Pancreas (tissue), 10 donors: ENCODE data around the gene ALDH9A1. TPM values are rescaled to one million over a fixed set of nuclear protein-coding genes. Genes with fewer than 3 reads are reported as not detected.

ENCODE experiments used
- ATAC-seq, 4 donors: fragments of 200-7000 bp; cut with Tn5 transposase; one replicate each; pipeline versions ENCODE4 v1.8.0 to v1.9.1; 2020; ENCODE audit warnings: mild to moderate bottlenecking in 4 of 4, moderate library complexity in 4 of 4
- DNase-seq, 6 donors: peaks; one replicate each; pipeline ENCODE4 v3.0.0-alpha.2; 2020
- FAIRE-seq: peaks from 2 replicates; lab custom pipeline; 2012; peaks lifted over from hg19 to GRCh38; lab: Jason Lieb, UNC
- H3K27ac ChIP-seq, 4 donors: fragments of 200-600 bp; sonication (generic); 1 replicate in 3 of 4; 2 replicates in 1 of 4; pipeline versions ENCODE4 v1.5.0 to v1.8.0; 2020
- H3K27me3 ChIP-seq, 4 donors: fragments of 200-600 bp; one replicate each; pipeline ENCODE4 v1.8.0; 2021
- H3K36me3 ChIP-seq, 3 donors: fragments of 200-600 bp; sonication (generic) in 1 of 3; one replicate each; pipeline versions ENCODE4 v1.5.0 to v1.8.0; 2020 to 2021
- H3K4me1 ChIP-seq, 3 donors: fragments of 200-600 bp; one replicate each; pipeline ENCODE4 v1.8.0; 2021
- H3K4me3 ChIP-seq, 4 donors: fragments of 200-600 bp; sonication (generic) in 2 of 4; one replicate each; pipeline versions ENCODE4 v1.5.0 to v1.8.0; 2020 to 2021
- H3K9me3 ChIP-seq, 4 donors: fragments of 200-600 bp; one replicate each; pipeline ENCODE4 v1.8.0; 2021
- CTCF ChIP-seq, 4 donors: fragments of 200-600 bp; sonication (generic) in 3 of 4; IDR thresholded peaks; one replicate each; pipeline versions ENCODE4 v1.5.0 to v1.8.0; 2021; ENCODE audit warnings: antibody characterized with exemption in 4 of 4
- WGBS, 2 donors: extraction: QIAGEN DNeasy Blood & Tissue Kit; methylation state at CpG; one replicate each; pipeline ENCODE4 v1.1.7; 2013; 5-methylcytosine and 5-hydroxymethylcytosine counted together
- intact Hi-C, 3 donors: fragments of 100-400 bp; cut with DNase I; formaldehyde crosslinking; loops; one replicate each; pipeline versions ENCODE4 v1.11.1 to v1.14.2; 2022
- polyA plus RNA-seq, 2 donors: library from polyadenylated mRNA; stranded (reverse); fragments of 200-250 nt; gene quantifications; one replicate each; pipeline ENCODE4 v1.2.3, GENCODE V29; 2013
- total RNA-seq, 6 donors: library from RNA; stranded (reverse); fragmentation: NEBNext Ultra II Directional in 4 of 6; extraction: Animal tissue kit (Norgen Biotek cat#: 25700) in 4 of 6; gene quantifications; one replicate each; pipeline versions ENCODE4 v1.2.1 to v1.2.4, GENCODE V29; 2021 to 2023
- donor health status: healthy with polysubstance abuse.
- donor health status: DM: no; HTN: no; CAD: no; lungs with moderate emphysema.
- donor health status: DM: no; HTN: no; CAD: no.
- donor health status: control.
- donor health status: control.
- donor health status: Bipolar disorder and iron deficiency.
- donor health status: DM: yes; HTN: yes; CAD: no.
- donor health status: DM: no; HTN: no; CAD: no.
- donor health status: DM: no; HTN: no; CAD: no.
- donor health status: DM: yes; HTN: yes; CAD: no.

The ALDH9A1 gene
- total and polyA plus RNA-seq, 8 donors = 13.1 to 37.6 (median 23.1) TPM

- Histone ChIP-seq H3K4me1 (peaks cover 0 to 11% (median 7%) of the 10 kb centered on the region in 3 donors), H3K4me3 (no peak overlapping the region), H3K27me3 (no peaks in the 10 kb centered on the region), H3K9me3 (no peaks in the 10 kb centered on the region), H3K36me3 (no peaks in the 10 kb centered on the region), H3K27ac (no peak overlapping the region)
- no peak for TF ChIP-seq CTCF (IDR thresholded peaks at IDR 0.05)
- FAIRE-seq (no peak), ATAC-seq (no peak), DNase-seq (no peak)
- 63 to 67% methylated on average over 6 of the region's 6 CpGs for WGBS, 2 donors
- intact Hi-C loops = no loop called here
These were observed 70.1 kb downstream of the ALDH9A1 start for GRCh38 chr1:165628147-165628822.

DNA sequence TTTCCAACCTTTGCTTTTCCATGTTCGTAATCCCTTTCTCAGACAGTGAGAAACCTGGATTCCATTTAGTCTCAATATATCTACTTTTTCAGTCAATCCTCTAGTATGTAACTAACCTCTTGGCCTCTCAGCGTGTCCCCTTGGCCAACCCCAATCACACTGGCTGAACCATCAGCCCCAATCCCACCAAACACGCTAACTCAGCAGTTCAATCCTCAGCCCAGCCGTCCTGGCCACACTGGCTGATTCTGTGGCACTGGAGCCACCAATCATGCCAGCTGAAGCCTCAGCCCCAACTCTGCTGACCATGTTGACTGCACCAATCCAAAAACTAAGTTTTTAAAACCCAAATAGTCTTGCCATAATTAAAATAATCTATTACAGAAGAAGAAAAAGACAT lies 73.9 kb downstream of the ALDH9A1 start:
- H3K27ac ChIP-seq = no peak overlapping the region
- H3K4me1 ChIP-seq = no peaks in the 10 kb centered on the region
- no peak for TF ChIP-seq CTCF (IDR thresholded peaks at IDR 0.05)
- FAIRE-seq (no peak), DNase-seq (no peak), ATAC-seq (no peak)
- no peaks in the 10 kb centered on the region for H3K36me3 ChIP-seq
- WGBS, 2 donors = 88% methylated on average over 4 of the region's 4 CpGs
- no peak overlapping the region for H3K4me3 ChIP-seq
- H3K9me3 ChIP-seq = no peaks in the 10 kb centered on the region
- intact Hi-C loops = no loop called here
- H3K27me3 ChIP-seq = no peaks in the 10 kb centered on the region

- DNase-seq (no peak), ATAC-seq (no peak), FAIRE-seq (no peak)
- no peak overlapping the region for H3K27ac ChIP-seq
- intact Hi-C loops = no loop called here
- no peaks in the 10 kb centered on the region for H3K9me3 ChIP-seq
- H3K4me3 ChIP-seq = no peak overlapping the region
- no peaks in the 10 kb centered on the region for H3K36me3 ChIP-seq
- no peak for TF ChIP-seq CTCF (IDR thresholded peaks at IDR 0.05)
- no peaks in the 10 kb centered on the region for H3K27me3 ChIP-seq
- H3K4me1 ChIP-seq = no peaks in the 10 kb centered on the region
These were observed 74.7 kb downstream of the ALDH9A1 start for GRCh38 chr1:165623624-165624023.

- no peaks in the 10 kb centered on the region for H3K36me3 ChIP-seq
- no peak for TF ChIP-seq CTCF (IDR thresholded peaks at IDR 0.05)
- DNase-seq (no peak), ATAC-seq (no peak), FAIRE-seq (no peak)
- H3K27ac ChIP-seq = no peak overlapping the region
- 48 to 83% methylated on average over 1 of the region's 1 CpG for WGBS, 2 donors
- H3K4me1 ChIP-seq = no peaks in the 10 kb centered on the region
- no peaks in the 10 kb centered on the region for H3K27me3 ChIP-seq
- H3K4me3 ChIP-seq = no peak overlapping the region
- H3K9me3 ChIP-seq = no peaks in the 10 kb centered on the region
- intact Hi-C loops = no loop called here
These were observed 78.7 kb downstream of the ALDH9A1 start for GRCh38 chr1:165619647-165620151.

- ATAC-seq (no peak), FAIRE-seq (no peak), DNase-seq (no peak)
- intact Hi-C loops = no loop called here
- Histone ChIP-seq H3K36me3 (no peaks in the 10 kb centered on the region), H3K4me1 (no peaks in the 10 kb centered on the region), H3K4me3 (no peak overlapping the region), H3K27ac (no peak overlapping the region), H3K27me3 (peaks cover 0 to 6% (median 0%) of the 10 kb centered on the region in 4 donors), H3K9me3 (no peaks in the 10 kb centered on the region)
- 85% methylated on average over 8 of the region's 8 CpGs for WGBS, 2 donors
- TF ChIP-seq CTCF (IDR thresholded peaks at IDR 0.05) = no peak
These were observed 81.3 kb downstream of the ALDH9A1 start for GRCh38 chr1:165616987-165617546.
